Kidney epithelial cell (primary cell): ENCODE data around the gene PLLP. TPM values are rescaled to one million over a fixed set of nuclear protein-coding genes. Genes with fewer than 3 reads are reported as not detected.

Source experiments
- total RNA-seq: library from RNA; depleted of rRNA; stranded (reverse); fragments of >200 nt; gene quantifications from 2 replicates; pipeline ENCODE4 v1.2.3, GENCODE V29; 2015

Gene PLLP
- total RNA-seq, 1 donor from 2014 or later: 11.9 TPM

Other genes starting within 250 kb of the PLLP start
- gene CPNE2, start 192.1 kb downstream of the PLLP start, total RNA-seq: 23.4 and 24.3 TPM in 2 replicates
- gene PSME3IP1, start 98.6 kb downstream of the PLLP start, total RNA-seq: 93.4 and 94.5 TPM in 2 replicates
- 42.7 and 59.1 TPM in 2 replicates for gene RSPRY1, start 98.3 kb downstream of the PLLP start, total RNA-seq
- 70.4 and 78.3 TPM in 2 replicates for gene ARL2BP, start 39.4 kb downstream of the PLLP start, total RNA-seq
- gene CCL22, start 74.1 kb upstream of the PLLP start, total RNA-seq: not detected in 2 replicates
- 22.0 and 24.8 TPM in 2 replicates for gene CX3CL1, start 87.8 kb upstream of the PLLP start, total RNA-seq
- not detected in 2 replicates for gene CCL17, start 120.1 kb upstream of the PLLP start, total RNA-seq
- 80.2 and 80.3 TPM in 2 replicates for gene CIAPIN1, start 162.7 kb upstream of the PLLP start, total RNA-seq
- gene COQ9, start 162.8 kb upstream of the PLLP start, total RNA-seq: 37.6 and 49.5 TPM in 2 replicates
- 70.4 and 73.0 TPM in 2 replicates for gene POLR2C, start 178.0 kb upstream of the PLLP start, total RNA-seq
- gene DOK4, start 201.8 kb upstream of the PLLP start, total RNA-seq: 23.1 and 23.2 TPM in 2 replicates